DMS153 (cell line): Measurements from ENCODE around the gene MICAL2.
A peak's percentile ranks its signal among the peaks of the same experiment; 100 is the strongest.

Experiments
- DNase-seq: peaks from one replicate; lab custom pipeline; 2025; lab: John Stamatoyannopoulos, UW

The MICAL2 gene

GRCh38 chr11:12117611-12118010, 7.2 kb downstream of the MICAL2 start:
- DNase-seq, result no peak

GRCh38 chr11:12118949-12119348, 8.6 kb downstream of the MICAL2 start:
- peak; percentile 35 for DNase-seq

GRCh38 chr11:12119502-12119901, 9.1 kb downstream of the MICAL2 start:
- peak; percentile 39 for DNase-seq

- DNase-seq, result no peak
Measured at GRCh38 chr11:12120031-12121008, 9.9 kb downstream of the MICAL2 start.

- DNase-seq, result no peak
Measured at GRCh38 chr11:12121011-12121410, 10.6 kb downstream of the MICAL2 start.

GRCh38 chr11:12121517-12121916, 11.1 kb downstream of the MICAL2 start:
- DNase-seq, result peak; percentile 80

GRCh38 chr11:12122083-12122482, 11.7 kb downstream of the MICAL2 start:
- DNase-seq, result no peak

- DNase-seq, result no peak
Measured at GRCh38 chr11:12123273-12123672, 12.9 kb downstream of the MICAL2 start.

- DNase-seq, result no peak
Measured at GRCh38 chr11:12123799-12124198, 13.4 kb downstream of the MICAL2 start.

- DNase-seq, result no peak
Measured at GRCh38 chr11:12124306-12124705, 13.9 kb downstream of the MICAL2 start.

GRCh38 chr11:12125609-12126149, 15.3 kb downstream of the MICAL2 start:
- DNase-seq, result no peak

GRCh38 chr11:12126344-12127019, 16.1 kb downstream of the MICAL2 start:
- no peak for DNase-seq

- DNase-seq, result no peak
Measured at GRCh38 chr11:12127206-12127898, 17.0 kb downstream of the MICAL2 start.

- no peak for DNase-seq
Measured at GRCh38 chr11:12128301-12128751, 17.9 kb downstream of the MICAL2 start.

- no peak for DNase-seq
Measured at GRCh38 chr11:12129227-12129626, 18.8 kb downstream of the MICAL2 start.

- no peak for DNase-seq
Measured at GRCh38 chr11:12130180-12130980, 20.0 kb downstream of the MICAL2 start.

- no peak for DNase-seq
Measured at GRCh38 chr11:12131943-12132789, 21.8 kb downstream of the MICAL2 start.

GRCh38 chr11:12132790-12133145, 22.4 kb downstream of the MICAL2 start:
- DNase-seq, result no peak

GRCh38 chr11:12133547-12134235, 23.3 kb downstream of the MICAL2 start:
- DNase-seq, result no peak

- no peak for DNase-seq
Measured at GRCh38 chr11:12134236-12134585, 23.8 kb downstream of the MICAL2 start.
